Hematopoietic multipotent progenitor cell treated with erythropoietin and hydrocortisone succinate and interleukin-3 and kit ligand, for 8 days (in vitro differentiated cells): ENCODE measurements around the gene CNTN4.

ENCODE experiments used
- DNase-seq: peaks from one replicate; pipeline ENCODE4 v3.0.0-alpha.2; 2015

The CNTN4 gene

DNA sequence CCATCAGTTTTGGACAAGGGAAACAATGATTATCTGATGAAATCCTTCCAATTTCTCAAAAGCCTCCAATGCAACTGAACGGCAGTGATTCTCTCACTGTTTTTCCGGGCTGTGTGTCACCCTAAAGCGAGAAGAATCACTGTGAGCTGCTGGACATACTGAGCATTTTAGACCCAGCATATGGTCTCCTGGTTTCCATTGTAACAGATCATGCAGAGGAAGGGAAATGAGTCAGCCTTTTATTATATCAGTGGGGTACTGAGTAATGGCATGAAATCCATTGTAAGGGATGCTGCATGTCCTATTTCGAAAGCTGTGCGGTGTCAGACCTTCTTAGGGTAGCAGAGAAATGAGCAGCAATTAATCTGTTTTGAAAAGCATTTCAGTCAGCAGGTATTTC lies 724.4 kb downstream of the CNTN4 start:
- no peak for DNase-seq

- DNase-seq: no peak
Observed at GRCh38 chr3:2823437-2824211, 725.0 kb downstream of the CNTN4 start.

DNA sequence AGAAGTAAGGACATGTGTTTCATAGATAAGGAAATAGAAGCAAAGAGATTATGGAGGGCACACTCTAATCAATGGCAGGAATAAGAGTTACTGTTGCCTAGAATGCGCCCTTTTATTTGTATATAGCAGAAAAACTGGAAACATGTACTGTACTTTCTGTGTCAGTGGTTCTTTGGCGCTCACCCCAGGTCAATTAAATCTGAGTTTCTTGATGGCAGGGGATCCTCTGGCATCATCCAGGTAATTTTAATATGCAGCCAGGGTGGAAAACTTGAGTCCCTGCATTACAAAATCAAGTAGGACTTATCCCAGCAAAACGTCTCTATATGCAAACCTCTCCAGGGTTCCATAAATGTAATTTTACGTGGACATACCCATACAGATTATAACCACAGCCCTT lies 727.4 kb downstream of the CNTN4 start:
- DNase-seq: no peak

GRCh38 chr3:2826453-2826852 lies 727.8 kb downstream of the CNTN4 start:
- no peak for DNase-seq

GRCh38 chr3:2837239-2837638 lies 738.6 kb downstream of the CNTN4 start:
- DNase-seq: no peak

DNA sequence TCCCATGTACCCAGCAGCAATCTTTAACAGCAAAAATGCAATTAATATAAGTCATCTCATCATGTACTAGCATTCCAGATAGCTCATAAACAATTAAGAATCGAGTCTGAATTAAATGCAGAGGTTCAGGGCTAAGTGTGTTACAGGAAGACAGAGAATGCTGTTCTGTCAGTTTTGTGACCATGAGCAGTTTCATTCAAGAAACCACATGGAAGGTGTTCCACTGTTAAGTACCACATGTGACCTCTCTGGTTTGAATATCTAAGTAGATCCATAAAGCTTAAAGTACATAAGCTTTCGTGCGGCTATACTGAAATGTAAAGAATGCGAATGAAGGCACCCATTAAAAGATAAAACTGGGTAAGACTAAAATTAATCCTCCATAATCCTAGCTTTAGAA lies 739.2 kb downstream of the CNTN4 start:
- DNase-seq: no peak

DNA sequence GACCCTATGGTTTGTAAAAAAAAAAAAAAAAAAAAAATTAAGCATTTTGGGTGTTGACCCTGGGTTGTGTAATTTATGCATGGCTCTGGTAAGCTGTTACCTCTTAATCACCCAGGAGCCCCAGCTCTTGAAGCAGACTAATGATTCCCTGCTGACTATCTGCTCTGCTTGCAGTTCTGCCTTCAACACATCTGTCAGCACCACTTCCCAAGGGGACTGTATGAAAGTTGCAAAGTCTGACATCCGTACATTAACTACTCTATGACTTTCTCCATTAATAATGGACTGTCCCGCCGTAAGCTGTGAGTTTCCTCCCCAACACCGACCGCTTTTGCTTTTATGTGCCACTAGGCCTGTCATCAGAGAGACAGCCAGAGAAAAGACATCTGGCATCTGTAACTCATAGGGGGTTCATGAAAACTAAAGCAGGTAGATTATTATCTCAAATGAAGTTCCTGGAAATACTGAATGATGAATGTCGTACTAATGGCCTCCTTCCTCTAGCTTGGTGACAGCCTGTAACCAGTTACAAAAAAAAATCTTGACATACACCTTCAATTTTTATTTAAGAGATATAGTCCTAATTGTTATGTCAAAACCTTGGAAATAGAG lies 740.0 kb downstream of the CNTN4 start:
- DNase-seq: no peak

DNA sequence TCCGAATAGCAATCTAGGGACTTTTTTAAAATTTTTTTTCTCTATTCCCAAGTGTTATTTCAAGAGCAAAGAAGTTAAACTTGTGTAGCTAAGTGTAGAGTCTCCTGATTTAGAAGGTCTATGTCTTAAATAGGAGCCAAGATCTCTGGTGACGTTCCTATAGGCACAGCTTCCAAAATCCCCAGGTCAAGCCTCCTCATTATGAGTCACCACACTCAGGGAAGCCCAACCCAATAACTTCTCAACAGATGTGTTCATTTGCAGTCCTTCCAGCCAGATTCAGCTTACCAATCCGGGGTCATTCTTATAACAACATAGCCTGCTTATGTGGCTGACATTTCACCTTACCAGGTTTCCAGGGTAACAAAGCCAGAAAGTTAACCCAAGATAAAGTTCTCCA lies 741.2 kb downstream of the CNTN4 start:
- no peak for DNase-seq

DNA sequence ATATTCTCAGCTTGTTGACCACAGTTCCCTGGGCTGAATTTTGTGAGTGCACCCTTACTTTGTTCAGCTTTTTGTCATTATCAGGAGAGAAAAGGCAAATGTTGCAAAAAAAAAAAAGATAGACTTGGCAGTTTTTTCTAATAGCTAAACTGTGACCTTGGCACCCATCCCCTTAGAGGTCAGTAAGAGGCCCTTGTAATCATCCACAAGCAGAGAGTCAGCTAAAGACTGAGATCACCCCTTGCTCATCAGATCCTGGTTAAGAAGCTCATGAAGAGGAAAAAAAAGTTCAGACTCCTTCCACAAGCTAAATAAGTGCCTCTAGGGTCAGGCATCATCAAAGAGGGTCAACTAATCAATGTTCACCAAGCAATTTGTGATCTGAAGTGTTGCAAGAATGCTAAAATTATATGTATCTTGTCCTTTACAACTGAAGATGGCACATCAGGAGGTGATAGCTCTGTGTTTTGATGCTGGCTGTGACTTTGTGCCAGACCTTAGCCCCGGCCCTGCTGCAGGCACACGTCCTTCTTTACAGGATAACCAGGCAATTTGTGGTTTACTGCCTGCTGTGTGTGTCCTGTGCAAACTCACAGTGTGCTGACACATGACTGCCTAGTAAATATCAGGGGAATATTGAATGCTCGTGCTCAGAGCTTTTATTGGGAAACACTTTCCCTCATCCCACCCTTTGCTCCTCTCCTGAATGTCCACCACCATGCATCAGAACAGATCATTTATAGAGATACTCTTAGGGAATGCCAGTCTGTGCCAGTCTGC lies 748.6 kb downstream of the CNTN4 start:
- no peak for DNase-seq

- DNase-seq: no peak
Observed at GRCh38 chr3:2849092-2849491, 750.4 kb downstream of the CNTN4 start.

DNA sequence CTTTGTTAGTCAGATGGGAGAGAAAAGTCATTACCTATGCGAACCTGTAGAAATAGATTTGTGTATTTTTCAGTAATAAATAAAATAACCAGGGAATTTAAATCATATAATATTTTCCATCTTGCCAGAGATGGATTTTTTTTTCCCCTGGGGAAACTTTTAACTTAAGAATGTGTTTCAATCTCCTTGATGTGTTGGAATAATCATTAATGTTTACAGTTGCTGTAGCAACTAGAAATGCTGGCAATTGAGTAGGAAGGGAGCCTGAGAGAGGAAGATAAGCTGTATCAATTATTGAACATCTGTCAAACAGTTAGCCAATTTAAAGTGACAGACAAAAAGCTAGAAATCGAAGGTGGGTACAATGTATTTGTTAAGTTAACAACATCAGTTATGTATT lies 752.0 kb downstream of the CNTN4 start:
- no peak for DNase-seq

DNA sequence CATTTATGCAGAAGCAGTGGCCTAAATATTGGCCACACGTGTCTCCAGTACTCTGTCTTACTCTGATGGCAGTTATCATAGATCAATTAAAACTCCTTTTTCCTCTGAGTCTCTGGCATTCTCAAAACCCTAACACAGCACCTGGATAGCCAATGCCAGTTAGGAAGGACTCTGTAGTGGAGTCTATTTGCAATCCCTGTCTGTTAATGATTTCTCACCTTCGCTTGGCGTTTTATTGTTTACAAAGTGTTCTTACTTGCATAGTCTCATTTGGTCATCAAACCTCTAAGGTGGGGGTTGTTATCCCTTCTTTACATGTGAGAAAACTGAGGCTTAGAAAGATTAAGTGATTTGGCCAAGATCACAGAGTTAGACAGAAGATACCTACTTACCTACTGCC lies 752.7 kb downstream of the CNTN4 start:
- no peak for DNase-seq

DNA sequence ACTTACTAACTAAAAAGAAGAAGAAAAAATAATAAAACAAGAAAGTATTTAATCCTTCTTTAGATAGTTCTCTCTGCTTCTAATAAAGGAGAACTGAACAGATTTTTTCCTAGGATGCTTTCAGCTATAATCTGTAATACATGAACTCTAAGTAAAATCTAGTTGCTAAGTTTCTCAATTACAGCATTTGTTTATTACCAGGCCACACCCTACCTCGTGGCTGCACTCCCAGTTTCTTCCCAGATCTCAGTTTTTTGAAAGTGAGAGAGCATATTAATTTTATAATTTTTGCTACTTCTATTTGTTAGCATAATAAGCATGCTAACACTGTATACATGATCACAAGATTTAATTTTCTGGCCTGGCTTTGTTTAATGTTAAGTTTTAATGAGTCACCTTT lies 753.2 kb downstream of the CNTN4 start:
- DNase-seq: no peak

GRCh38 chr3:2853651-2854050 lies 755.0 kb downstream of the CNTN4 start:
- no peak for DNase-seq

- DNase-seq: no peak
Observed at GRCh38 chr3:2856138-2857133, 757.8 kb downstream of the CNTN4 start.

DNA sequence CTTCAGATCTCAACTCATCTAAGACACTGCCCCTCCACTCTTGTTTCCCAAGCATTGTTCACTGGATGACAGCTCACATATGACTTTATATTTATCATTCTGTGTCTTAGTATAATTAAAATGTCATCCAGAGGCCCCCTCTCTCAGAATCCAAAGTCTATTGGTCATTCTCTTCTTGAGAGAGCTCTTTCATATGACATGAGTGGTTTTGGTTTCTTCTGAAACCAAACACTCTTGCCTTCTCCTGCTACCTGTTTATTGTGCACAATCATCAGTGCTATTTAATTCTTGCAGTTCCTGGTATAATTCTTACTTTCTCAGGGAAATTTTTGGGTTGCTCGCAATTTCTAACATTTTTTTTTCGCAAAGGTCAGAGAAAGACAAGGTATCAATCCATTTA lies 762.0 kb downstream of the CNTN4 start:
- no peak for DNase-seq

- no peak for DNase-seq
Observed at GRCh38 chr3:2861120-2861519, 762.5 kb downstream of the CNTN4 start.

DNA sequence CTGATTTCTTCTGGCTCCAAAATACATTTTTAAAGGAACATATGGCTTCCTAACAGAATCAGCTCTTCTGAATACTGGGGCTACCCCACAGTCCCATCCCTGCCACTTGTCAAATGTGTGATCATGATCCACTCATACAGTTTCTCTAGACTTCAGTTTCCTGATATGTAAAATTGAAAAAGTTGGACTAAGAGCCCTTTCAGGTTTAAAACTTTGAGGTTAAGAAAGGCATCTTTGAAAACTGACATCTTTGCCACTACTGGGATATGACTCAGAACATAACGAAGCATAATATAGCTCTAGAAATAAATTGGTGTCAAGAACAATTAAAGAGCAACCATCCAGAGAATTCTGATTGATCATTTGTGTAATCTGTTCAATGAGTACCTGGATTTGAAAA lies 763.3 kb downstream of the CNTN4 start:
- no peak for DNase-seq

DNA sequence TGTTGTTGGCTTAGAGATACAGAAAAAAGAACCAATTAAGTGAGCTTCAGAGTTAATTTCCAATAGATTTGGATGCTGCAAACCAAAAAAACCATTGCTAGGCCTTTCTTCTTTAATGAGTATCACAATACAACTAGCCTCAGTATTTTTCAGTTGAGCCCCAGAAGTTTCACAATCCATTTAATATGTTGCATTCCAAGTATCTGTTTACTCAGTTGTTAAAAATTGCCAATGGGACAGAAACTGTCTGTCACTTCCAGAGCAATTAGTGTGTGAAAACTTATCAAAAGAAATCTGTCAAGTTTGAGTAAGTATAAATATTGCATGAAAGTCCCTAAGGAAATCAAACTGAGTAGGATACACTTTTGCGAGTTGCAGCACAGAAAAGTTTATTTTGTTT lies 763.7 kb downstream of the CNTN4 start:
- no peak for DNase-seq

DNA sequence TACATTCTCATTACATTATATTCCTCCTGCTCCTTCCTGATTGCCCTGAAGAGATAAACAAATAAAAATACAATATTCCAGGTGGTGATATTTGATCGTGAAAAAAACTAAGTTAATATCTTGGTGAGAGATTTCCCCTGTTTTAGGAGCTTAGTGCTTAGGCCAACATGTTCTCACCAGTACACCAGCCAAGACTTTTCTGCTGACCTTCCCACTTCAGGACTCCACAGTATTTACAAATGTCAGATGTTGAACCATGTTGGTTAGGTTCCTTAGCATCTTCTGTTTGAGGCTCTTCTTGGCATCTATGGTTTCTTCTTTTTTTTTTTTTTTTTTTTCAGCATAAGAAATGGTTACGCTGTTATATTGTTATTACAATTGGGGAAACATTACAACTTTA lies 764.5 kb downstream of the CNTN4 start:
- DNase-seq: no peak

- DNase-seq: no peak
Observed at GRCh38 chr3:2869905-2870304, 771.2 kb downstream of the CNTN4 start.

GRCh38 chr3:2870724-2871333 lies 772.2 kb downstream of the CNTN4 start:
- no peak for DNase-seq
